Activated CD4-positive, alpha-beta T cell treated with anti-CD3 and anti-CD28 coated beads for 36 hours (primary cell): ENCODE data around the gene SAP25. TPM values are rescaled to one million over a fixed set of nuclear protein-coding genes. Genes with fewer than 3 reads are reported as not detected.
"Not testable (repeated sequence)": the region's sequence is repeated elsewhere in the genome, so short reads cannot be mapped to it uniquely, and the experiment has no call there.

Experiments used
- ATAC-seq: fragments of 200-7000 bp; cut with Tn5 transposase; one replicate; pipeline ENCODE4 v1.10.0; 2021; ENCODE audit warnings: mild to moderate bottlenecking, moderate library complexity
- CTCF ChIA-PET: fragments of 350-600 bp; sonication (Branson Sonifier 250); formaldehyde crosslinking; loops from one replicate; lab custom pipeline; 2021; ENCODE audit warnings: antibody characterized with exemption; lab: Charles Lee
- POLR2A ChIA-PET: fragments of 350-600 bp; sonication (Branson Sonifier 250); formaldehyde crosslinking; loops from one replicate; lab custom pipeline; 2021; ENCODE audit warnings: antibody characterized with exemption, inconsistent platforms; lab: Charles Lee
- DNase-seq: peaks from one replicate; pipeline ENCODE4 v3.0.0-alpha.2; 2020
- H3K27ac Mint-ChIP-seq: one replicate; pipeline ENCODE4 v1.8.0; 2021; ENCODE audit warnings: mixed read lengths
- H3K27me3 Mint-ChIP-seq: one replicate; pipeline ENCODE4 v1.8.0; 2021; ENCODE audit warnings: mixed read lengths
- H3K36me3 Mint-ChIP-seq: one replicate; pipeline ENCODE4 v1.8.0; 2021; ENCODE audit warnings: low read depth, mixed read lengths
- H3K4me1 Mint-ChIP-seq: one replicate; pipeline ENCODE4 v1.8.0; 2021; ENCODE audit warnings: mixed read lengths
- H3K4me3 Mint-ChIP-seq: one replicate; pipeline ENCODE4 v1.8.0; 2021; ENCODE audit warnings: mild to moderate bottlenecking, moderate library complexity, mixed read lengths
- H3K9me3 Mint-ChIP-seq: one replicate; pipeline ENCODE4 v1.8.0; 2021; ENCODE audit warnings: low read depth, mixed read lengths
- intact Hi-C, 2 experiments: fragments of 100-400 bp; cut with DNase I in 1 of 2; cut with micrococcal nuclease in 1 of 2; formaldehyde crosslinking; loops; one replicate each; pipeline versions ENCODE4 v1.14.2 to v1.15.1; 2022 to 2024; cut with DNase I, micrococcal nuclease
- total RNA-seq, 2 experiments: library from RNA; stranded (reverse); gene quantifications; one replicate each; pipeline ENCODE4 v1.2.3, GENCODE V29; 2021

The SAP25 gene
- total RNA-seq, 2 experiments from 2014 or later = 9.9 to 13.1 TPM

GRCh38 chr7:100567751-100568175, 5.9 kb downstream of the SAP25 start:
- Mint-ChIP-seq H3K36me3 (peaks cover 29% of the 10 kb centered on the region), H3K4me1 (peaks cover 41% of the 10 kb centered on the region), H3K27me3 (no peaks in the 10 kb centered on the region), H3K4me3 (no peak overlapping the region), H3K9me3 (no peaks in the 10 kb centered on the region), H3K27ac (peak overlapping the region; percentile 47)
- intact Hi-C loops = loop anchor here in 1 of 2 experiments (2.0 kb wide), 1 partner anchor 15 kb away; no protein-coding TSS in a partner anchor
- CTCF ChIA-PET = interaction anchor here (1.3 to 1.5 kb wide), 2 partner anchors 8 to 19 kb away, joined by 5 to 7 read pairs; partner anchors contain the start of genes FBXO24 and LRCH4
- DNase-seq (no peak), ATAC-seq (no peak)
- POLR2A ChIA-PET = no interaction called here

- intact Hi-C loops = no loop called here
- DNase-seq (no peak), ATAC-seq (no peak)
- POLR2A ChIA-PET = interaction anchor here (0.5 kb wide), 1 partner anchor 19 kb away, joined by 3 read pairs; the partner anchor contains the start of gene FBXO24
- CTCF ChIA-PET = interaction anchor here (1.1 to 1.3 kb wide), 2 partner anchors 19 to 70 kb away, joined by 3 to 7 read pairs; partner anchors contain the start of genes FBXO24 and LRCH4
- no peak overlapping the region for H3K4me3 Mint-ChIP-seq
- no peaks in the 10 kb centered on the region for H3K9me3 Mint-ChIP-seq
- peaks cover 31% of the 10 kb centered on the region for H3K36me3 Mint-ChIP-seq
- no peak overlapping the region for H3K27ac Mint-ChIP-seq
- H3K4me1 Mint-ChIP-seq = peaks cover 41% of the 10 kb centered on the region
- H3K27me3 Mint-ChIP-seq = no peaks in the 10 kb centered on the region
Measured at GRCh38 chr7:100567031-100567730, 6.5 kb downstream of the SAP25 start.

GRCh38 chr7:100566018-100566531, 7.6 kb downstream of the SAP25 start:
- intact Hi-C loops = no loop called here
- POLR2A ChIA-PET = interaction anchor here (0.7 kb wide), 1 partner anchor 121 kb away, joined by 4 read pairs; no protein-coding TSS in a partner anchor
- Mint-ChIP-seq H3K4me3 (no peak overlapping the region), H3K27me3 (no peaks in the 10 kb centered on the region), H3K27ac (no peak overlapping the region), H3K36me3 (peaks cover 26% of the 10 kb centered on the region), H3K4me1 (peaks cover 33% of the 10 kb centered on the region), H3K9me3 (no peaks in the 10 kb centered on the region)
- ATAC-seq (no peak), DNase-seq (no peak)
- CTCF ChIA-PET = interaction anchor here (0.7 to 3.4 kb wide), 6 partner anchors 17 to 126 kb away, joined by 3 to 28 read pairs (median 4); no protein-coding TSS in a partner anchor

- ChIA-PET CTCF (interaction anchor here (0.6 to 3.4 kb wide), 11 partner anchors 10 to 160 kb away, joined by 3 to 28 read pairs (median 5); no protein-coding TSS in a partner anchor), POLR2A (no interaction called here)
- peaks cover 27% of the 10 kb centered on the region for H3K4me1 Mint-ChIP-seq
- ATAC-seq (no peak), DNase-seq (no peak)
- H3K36me3 Mint-ChIP-seq = peaks cover 27% of the 10 kb centered on the region
- no peaks in the 10 kb centered on the region for H3K27me3 Mint-ChIP-seq
- intact Hi-C loops = no loop called here
- H3K4me3 Mint-ChIP-seq = no peak overlapping the region
- no peaks in the 10 kb centered on the region for H3K9me3 Mint-ChIP-seq
- no peak overlapping the region for H3K27ac Mint-ChIP-seq
Measured at GRCh38 chr7:100565133-100565571, 8.5 kb downstream of the SAP25 start.

GRCh38 chr7:100564405-100564804, 9.3 kb downstream of the SAP25 start:
- H3K9me3 Mint-ChIP-seq, H3K4me3 Mint-ChIP-seq, ATAC-seq, DNase-seq, H3K27me3 Mint-ChIP-seq, H3K27ac Mint-ChIP-seq: not testable (repeated sequence)
- POLR2A ChIA-PET = interaction anchor here (0.7 kb wide), 1 partner anchor 22 kb away, joined by 3 read pairs; the partner anchor contains the start of gene FBXO24
- intact Hi-C loops = loop anchor here (1.0 to 5.0 kb wide), 4 partner anchors 127 to 288 kb away; partner anchors contain the start of gene SLC12A9 (in 1 of the 2)
- Mint-ChIP-seq H3K36me3 (peaks cover 27% of the 10 kb centered on the region), H3K4me1 (peaks cover 24% of the 10 kb centered on the region)
- CTCF ChIA-PET = interaction anchor here (0.6 to 3.4 kb wide), 18 partner anchors 10 to 1888 kb away, joined by 3 to 28 read pairs (median 5); partner anchors contain the start of genes FBXO24, LRCH4, POP7 and TSC22D4

- peak; percentile 91 for DNase-seq
- no peak overlapping the region for H3K27ac Mint-ChIP-seq
- intact Hi-C loops = loop anchor here (1.0 to 5.0 kb wide), 4 partner anchors 127 to 288 kb away; partner anchors contain the start of gene SLC12A9 (in 1 of the 2)
- H3K27me3 Mint-ChIP-seq = no peaks in the 10 kb centered on the region
- no peak overlapping the region for H3K4me3 Mint-ChIP-seq
- POLR2A ChIA-PET = interaction anchor here (0.7 kb wide), 1 partner anchor 22 kb away, joined by 3 read pairs; the partner anchor contains the start of gene FBXO24
- ATAC-seq = peak; percentile 69
- H3K4me1 Mint-ChIP-seq = peaks cover 24% of the 10 kb centered on the region
- no peaks in the 10 kb centered on the region for H3K9me3 Mint-ChIP-seq
- CTCF ChIA-PET = interaction anchor here (0.5 to 3.4 kb wide), 22 partner anchors 9 to 1888 kb away, joined by 3 to 28 read pairs (median 4); partner anchors contain the start of genes FBXO24, LRCH4, POP7 and TSC22D4
- H3K36me3 Mint-ChIP-seq = peaks cover 32% of the 10 kb centered on the region
Measured at GRCh38 chr7:100563809-100564400, 9.8 kb downstream of the SAP25 start.

- CTCF ChIA-PET = interaction anchor here (0.5 to 3.4 kb wide), 16 partner anchors 14 to 1474 kb away, joined by 3 to 28 read pairs (median 4); partner anchors contain the start of genes FBXO24 and LRCH4
- Mint-ChIP-seq H3K27me3 (no peaks in the 10 kb centered on the region), H3K4me1 (peaks cover 20% of the 10 kb centered on the region), H3K9me3 (no peaks in the 10 kb centered on the region), H3K27ac (no peak overlapping the region), H3K36me3 (peaks cover 32% of the 10 kb centered on the region), H3K4me3 (no peak overlapping the region)
- DNase-seq = no peak
- no peak for ATAC-seq
- intact Hi-C loops = loop anchor here (5.0 kb wide), 2 partner anchors 164 to 289 kb away; partner anchors contain the start of gene SLC12A9 (in 1 of the 2)
- POLR2A ChIA-PET = no interaction called here
Measured at GRCh38 chr7:100563100-100563564, 10.6 kb downstream of the SAP25 start.

- Mint-ChIP-seq H3K27me3 (no peaks in the 10 kb centered on the region), H3K4me3 (no peak overlapping the region), H3K27ac (no peak overlapping the region), H3K9me3 (no peaks in the 10 kb centered on the region), H3K36me3 (peaks cover 32% of the 10 kb centered on the region), H3K4me1 (peaks cover 13% of the 10 kb centered on the region)
- ATAC-seq = no peak
- intact Hi-C loops = loop anchor here (5.0 kb wide), 2 partner anchors 165 to 290 kb away; partner anchors contain the start of gene SLC12A9 (in 1 of the 2)
- no peak for DNase-seq
- ChIA-PET CTCF (interaction anchor here (0.6 to 4.6 kb wide), 11 partner anchors 14 to 1475 kb away, joined by 3 to 45 read pairs (median 3); no protein-coding TSS in a partner anchor), POLR2A (no interaction called here)
Measured at GRCh38 chr7:100562195-100563099, 11.3 kb downstream of the SAP25 start.

GRCh38 chr7:100561491-100562194, 12.1 kb downstream of the SAP25 start:
- Mint-ChIP-seq H3K36me3 (peaks cover 37% of the 10 kb centered on the region), H3K27ac (no peak overlapping the region), H3K27me3 (no peaks in the 10 kb centered on the region), H3K4me1 (peaks cover 12% of the 10 kb centered on the region), H3K9me3 (no peaks in the 10 kb centered on the region), H3K4me3 (no peak overlapping the region)
- ATAC-seq = no peak
- intact Hi-C loops = loop anchor here (5.0 kb wide), 2 partner anchors 166 to 291 kb away; partner anchors contain the start of gene SLC12A9 (in 1 of the 2)
- ChIA-PET POLR2A (interaction anchor here (0.6 kb wide), 1 partner anchor 289 kb away, joined by 3 read pairs; no protein-coding TSS in a partner anchor), CTCF (interaction anchor here (0.5 to 4.6 kb wide), 10 partner anchors 8 to 606 kb away, joined by 3 to 45 read pairs (median 3); no protein-coding TSS in a partner anchor)
- DNase-seq = no peak
